CD4-positive, CD25-positive, alpha-beta regulatory T cell (primary cell): ENCODE data around the gene PRRG3. TPM values are rescaled to one million over a fixed set of nuclear protein-coding genes. Genes with fewer than 3 reads are reported as not detected.

Experiments
- ATAC-seq, 2 donors: fragments of 150-1000 bp; cut with Tn5 transposase; one replicate each; pipeline ENCODE4 v1.10.0; 2021; ENCODE audit warnings: low read depth in 2 of 2, moderate number of reproducible peaks in 2 of 2, moderate library complexity in 1 of 2
- DNase-seq, 3 donors: peaks; one replicate each; pipeline versions ENCODE4 v3.0.0 to v3.0.0-alpha.2; 2012 to 2022; ENCODE audit warnings: mixed read lengths in 1 of 3
- H3K27ac ChIP-seq: one replicate; pipeline ENCODE4 v1.7.0; 2013; ENCODE audit warnings: mild to moderate bottlenecking, low read length; ENCODE audit not compliant: insufficient read depth, poor library complexity, severe bottlenecking
- H3K27me3 ChIP-seq: one replicate; pipeline ENCODE4 v1.7.0; 2013; ENCODE audit warnings: low read length; ENCODE audit not compliant: control insufficient read depth, insufficient read depth
- H3K36me3 ChIP-seq: one replicate; pipeline ENCODE4 v1.7.0; 2013; ENCODE audit warnings: mild to moderate bottlenecking, low read length, moderate library complexity; ENCODE audit not compliant: control insufficient read depth, insufficient read depth
- H3K4me1 ChIP-seq: 2 replicates; pipeline ENCODE4 v1.7.0; 2013; ENCODE audit warnings: mild to moderate bottlenecking, low read length; ENCODE audit not compliant: insufficient read depth, control insufficient read depth, poor library complexity, severe bottlenecking
- H3K4me3 ChIP-seq: one replicate; pipeline ENCODE4 v1.7.0; 2013; ENCODE audit warnings: low read depth, mild to moderate bottlenecking, low read length, moderate library complexity
- H3K9me3 ChIP-seq, 2 experiments: 1 replicate in 1 of 2; 2 replicates in 1 of 2; pipeline ENCODE4 v1.7.0; 2013; ENCODE audit warnings: low read length in 2 of 2, mild to moderate bottlenecking in 1 of 2, moderate library complexity in 1 of 2; ENCODE audit not compliant: control insufficient read depth in 2 of 2
- H3K27ac Mint-ChIP-seq, 3 donors: one replicate each; pipeline ENCODE4 v1.8.0; 2020 to 2022; ENCODE audit warnings: mild to moderate bottlenecking in 3 of 3, mixed read lengths in 3 of 3, moderate library complexity in 2 of 3
- H3K27me3 Mint-ChIP-seq: one replicate; pipeline ENCODE4 v1.8.0; 2022; ENCODE audit warnings: mild to moderate bottlenecking, mixed read lengths
- H3K36me3 Mint-ChIP-seq: one replicate; pipeline ENCODE4 v1.8.0; 2020; ENCODE audit warnings: mixed read lengths
- H3K4me1 Mint-ChIP-seq, 4 donors: one replicate each; pipeline ENCODE4 v1.8.0; 2020 to 2022; ENCODE audit warnings: mixed read lengths in 4 of 4, mild to moderate bottlenecking in 1 of 4
- H3K4me3 Mint-ChIP-seq, 4 donors: one replicate each; pipeline ENCODE4 v1.8.0; 2020 to 2022; ENCODE audit warnings: mild to moderate bottlenecking in 4 of 4, mixed read lengths in 4 of 4, moderate library complexity in 3 of 4
- H3K9me3 Mint-ChIP-seq, 7 donors: one replicate each; pipeline ENCODE4 v1.8.0; 2020 to 2022; ENCODE audit warnings: mixed read lengths in 7 of 7, mild to moderate bottlenecking in 3 of 7, moderate library complexity in 2 of 7
- polyA plus RNA-seq, 4 donors: library from polyadenylated mRNA; unstranded; fragments of 300-500 nt; fragmentation: Illumina TruSeq; gene quantifications; one replicate each; pipeline ENCODE4 v1.2.3, GENCODE V29; 2021
- total RNA-seq: library from RNA; stranded (reverse); gene quantifications from one replicate; pipeline ENCODE4 v1.2.3, GENCODE V29; 2022

Gene PRRG3
- total and polyA plus RNA-seq, 5 donors from 2014 or later = not detected

- H3K27ac ChIP-seq = no peak overlapping the region
- no peaks in the 10 kb centered on the region for H3K4me1 ChIP-seq
- no peaks in the 10 kb centered on the region for H3K27me3 ChIP-seq
- Mint-ChIP-seq H3K27me3 (peaks cover 10% of the 10 kb centered on the region), H3K4me3 (no peak overlapping the region), H3K27ac (no peak overlapping the region), H3K4me1 (no peaks in the 10 kb centered on the region), H3K36me3 (no peaks in the 10 kb centered on the region), H3K9me3 (no peaks in the 10 kb centered on the region)
- ATAC-seq (no peak), DNase-seq (no peak)
- no peaks in the 10 kb centered on the region for H3K36me3 ChIP-seq
- no peak overlapping the region for H3K4me3 ChIP-seq
- H3K9me3 ChIP-seq = no peaks in the 10 kb centered on the region
These were observed 51.2 kb downstream of the PRRG3 start for GRCh38 chrX:151746502-151746901.

- Histone ChIP-seq H3K36me3 (no peaks in the 10 kb centered on the region), H3K27me3 (no peaks in the 10 kb centered on the region), H3K4me3 (no peak overlapping the region), H3K4me1 (no peaks in the 10 kb centered on the region), H3K27ac (no peak overlapping the region), H3K9me3 (no peaks in the 10 kb centered on the region)
- Mint-ChIP-seq H3K27me3 (peaks cover 10% of the 10 kb centered on the region), H3K4me3 (no peak overlapping the region), H3K36me3 (no peaks in the 10 kb centered on the region), H3K27ac (no peak overlapping the region), H3K4me1 (no peaks in the 10 kb centered on the region), H3K9me3 (no peaks in the 10 kb centered on the region)
- ATAC-seq (no peak), DNase-seq (no peak)
These were observed 55.3 kb downstream of the PRRG3 start for GRCh38 chrX:151750511-151750910.

- peaks cover 10% of the 10 kb centered on the region for H3K27me3 Mint-ChIP-seq
- H3K4me3 Mint-ChIP-seq = no peak overlapping the region
- Histone ChIP-seq H3K9me3 (no peaks in the 10 kb centered on the region), H3K27me3 (no peaks in the 10 kb centered on the region), H3K4me1 (no peaks in the 10 kb centered on the region), H3K36me3 (no peaks in the 10 kb centered on the region), H3K4me3 (no peak overlapping the region), H3K27ac (no peak overlapping the region)
- DNase-seq (no peak), ATAC-seq (no peak)
- H3K27ac Mint-ChIP-seq = no peak overlapping the region
- H3K4me1 Mint-ChIP-seq = no peaks in the 10 kb centered on the region
- H3K36me3 Mint-ChIP-seq = no peaks in the 10 kb centered on the region
- H3K9me3 Mint-ChIP-seq = no peaks in the 10 kb centered on the region
These were observed 57.6 kb downstream of the PRRG3 start for GRCh38 chrX:151752847-151753246.

GRCh38 chrX:151753313-151754046 is 58.2 kb downstream of the PRRG3 start:
- Mint-ChIP-seq H3K4me3 (no peak overlapping the region), H3K36me3 (no peaks in the 10 kb centered on the region), H3K27me3 (peaks cover 10% of the 10 kb centered on the region), H3K9me3 (no peaks in the 10 kb centered on the region), H3K4me1 (no peaks in the 10 kb centered on the region), H3K27ac (no peak overlapping the region)
- H3K4me3 ChIP-seq = no peak overlapping the region
- no peaks in the 10 kb centered on the region for H3K27me3 ChIP-seq
- no peaks in the 10 kb centered on the region for H3K9me3 ChIP-seq
- H3K27ac ChIP-seq = no peak overlapping the region
- no peaks in the 10 kb centered on the region for H3K4me1 ChIP-seq
- ATAC-seq (no peak), DNase-seq (peak in 1 of 3 donors; percentile 18)
- H3K36me3 ChIP-seq = no peaks in the 10 kb centered on the region

- no peak overlapping the region for H3K4me3 Mint-ChIP-seq
- no peak overlapping the region for H3K27ac ChIP-seq
- H3K36me3 Mint-ChIP-seq = no peaks in the 10 kb centered on the region
- no peaks in the 10 kb centered on the region for H3K9me3 Mint-ChIP-seq
- no peaks in the 10 kb centered on the region for H3K4me1 ChIP-seq
- no peaks in the 10 kb centered on the region for H3K36me3 ChIP-seq
- H3K27me3 Mint-ChIP-seq = peaks cover 10% of the 10 kb centered on the region
- DNase-seq = no peak
- H3K4me1 Mint-ChIP-seq = no peaks in the 10 kb centered on the region
- ATAC-seq = no peak
- H3K9me3 ChIP-seq = no peaks in the 10 kb centered on the region
- no peaks in the 10 kb centered on the region for H3K27me3 ChIP-seq
- H3K4me3 ChIP-seq = no peak overlapping the region
- H3K27ac Mint-ChIP-seq = no peak overlapping the region
These were observed 58.8 kb downstream of the PRRG3 start for GRCh38 chrX:151754047-151754429.

- Mint-ChIP-seq H3K4me3 (no peak overlapping the region), H3K27ac (no peak overlapping the region), H3K36me3 (no peaks in the 10 kb centered on the region), H3K4me1 (no peaks in the 10 kb centered on the region), H3K9me3 (no peaks in the 10 kb centered on the region), H3K27me3 (peaks cover 10% of the 10 kb centered on the region)
- H3K27ac ChIP-seq = no peak overlapping the region
- no peaks in the 10 kb centered on the region for H3K4me1 ChIP-seq
- H3K4me3 ChIP-seq = no peak overlapping the region
- H3K27me3 ChIP-seq = no peaks in the 10 kb centered on the region
- no peak for ATAC-seq
- no peaks in the 10 kb centered on the region for H3K9me3 ChIP-seq
- no peak for DNase-seq
- no peaks in the 10 kb centered on the region for H3K36me3 ChIP-seq
These were observed 59.5 kb downstream of the PRRG3 start for GRCh38 chrX:151754641-151755215.

Other genes starting within 250 kb of the PRRG3 start
- not detected for gene PASD1, start 131.8 kb upstream of the PRRG3 start, total RNA-seq
- not detected for gene PASD1, start 131.8 kb upstream of the PRRG3 start, polyA plus RNA-seq
- gene FATE1, start 20.6 kb downstream of the PRRG3 start, total RNA-seq = not detected
- not detected for gene FATE1, start 20.6 kb downstream of the PRRG3 start, polyA plus RNA-seq
- gene CNGA2, start 39.3 kb downstream of the PRRG3 start, total RNA-seq = not detected
- gene CNGA2, start 39.3 kb downstream of the PRRG3 start, polyA plus RNA-seq = not detected
- gene MAGEA4, start 217.4 kb downstream of the PRRG3 start, total RNA-seq = not detected
- not detected for gene MAGEA4, start 217.4 kb downstream of the PRRG3 start, polyA plus RNA-seq